ENCODE results near the gene CCDC81.

DNA sequence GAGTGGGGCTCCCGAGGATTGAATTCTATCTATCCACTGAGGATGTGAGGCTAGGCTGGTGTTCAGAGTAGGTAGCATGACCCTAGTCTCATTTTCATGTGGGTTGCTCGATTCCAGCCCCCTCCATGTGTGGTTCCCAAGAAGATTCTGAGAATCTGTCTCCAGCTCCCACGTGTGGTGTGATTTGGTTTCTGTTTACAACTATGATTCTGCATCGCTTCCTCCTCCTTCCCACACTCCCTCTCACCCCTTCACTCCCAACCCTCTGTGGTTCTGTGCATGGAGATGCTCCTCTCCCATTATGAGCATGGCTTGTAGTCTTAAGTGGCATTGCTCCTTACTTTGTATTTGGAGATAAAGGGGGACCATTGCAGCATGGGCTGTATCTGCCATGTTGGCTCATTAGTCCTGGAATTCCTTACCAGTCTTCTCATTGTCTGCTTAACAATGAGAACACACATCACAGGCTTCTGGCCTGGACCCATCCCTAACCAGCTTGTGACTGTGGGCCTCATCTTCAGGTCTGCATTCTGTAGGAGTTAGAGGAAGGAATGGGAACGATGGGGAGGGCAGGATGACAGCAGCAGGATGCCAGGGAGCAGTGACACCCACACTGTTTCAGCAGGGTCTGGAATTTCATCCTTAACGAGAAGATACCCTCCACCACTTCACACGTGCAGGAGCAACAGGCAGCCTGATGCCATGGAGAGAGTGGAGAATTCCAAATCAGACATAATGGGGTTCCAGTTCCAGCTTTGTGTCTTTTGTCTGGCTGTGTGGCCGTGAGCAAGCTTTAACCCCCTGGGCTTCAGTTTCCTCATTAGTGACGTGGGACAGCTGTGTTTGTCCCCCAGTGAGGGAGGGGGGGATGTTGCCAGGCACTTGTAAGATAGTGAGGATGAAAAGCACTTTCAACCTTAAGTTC lies 86.0 kb downstream of the CCDC81 start:
- TF ChIP-seq CTCF (optimal IDR thresholded peaks at IDR 0.05 in 1 of 3, IDR thresholded peaks at IDR 0.05 in 1 of 3, conservative IDR thresholded peaks at IDR 0.05 in 1 of 3; ENCODE audit: extremely low read depth in 1 of 3, insufficient read depth in 2 of 3, low read length in 3 of 3) (no peak), EZH2 (IDR thresholded peaks at IDR 0.05; ENCODE audit: low read length) (no peak)
